Dermis blood vessel endothelial cell (primary cell): ENCODE data around the gene DOK6. TPM values are rescaled to one million over a fixed set of nuclear protein-coding genes. Genes with fewer than 3 reads are reported as not detected.
A peak's percentile ranks its signal among the peaks of the same experiment; 100 is the strongest.
"Not testable (repeated sequence)": the region's sequence is repeated elsewhere in the genome, so short reads cannot be mapped to it uniquely, and the experiment has no call there.

Experiments used
- DNase-seq: peaks from one replicate; pipeline ENCODE4 v3.0.0; 2010
- total RNA-seq: library from RNA; depleted of rRNA; stranded (reverse); fragments of >200 nt; gene quantifications from 2 replicates; pipeline ENCODE4 v1.2.3, GENCODE V29; 2014

Gene DOK6
- under 0.01 and 1.0 TPM in 2 replicates for total RNA-seq

GRCh38 chr18:69400253-69400975, at the start of gene DOK6:
Gene DOK6, plus strand, starts transcription at chr18:69400888.
- DNase-seq: peak; percentile 40

- no peak for DNase-seq
Measured at GRCh38 chr18:69353023-69353422, 47.7 kb upstream of the DOK6 start.

- no peak for DNase-seq
Measured at GRCh38 chr18:69357590-69357989, 43.1 kb upstream of the DOK6 start.

GRCh38 chr18:69358212-69358895, 42.3 kb upstream of the DOK6 start:
- DNase-seq: no peak

GRCh38 chr18:69359768-69360167, 40.9 kb upstream of the DOK6 start:
- not testable (repeated sequence) for DNase-seq

GRCh38 chr18:69364930-69365329, 35.8 kb upstream of the DOK6 start:
- DNase-seq: no peak

GRCh38 chr18:69365658-69366057, 35.0 kb upstream of the DOK6 start:
- no peak for DNase-seq

GRCh38 chr18:69367104-69367503, 33.6 kb upstream of the DOK6 start:
- DNase-seq: no peak

- DNase-seq: no peak
Measured at GRCh38 chr18:69371729-69372128, 29.0 kb upstream of the DOK6 start.

GRCh38 chr18:69380324-69380723, 20.4 kb upstream of the DOK6 start:
- DNase-seq: no peak

GRCh38 chr18:69383186-69383585, 17.5 kb upstream of the DOK6 start:
- no peak for DNase-seq

- DNase-seq: no peak
Measured at GRCh38 chr18:69387186-69387585, 13.5 kb upstream of the DOK6 start.

GRCh38 chr18:69388222-69388621, 12.5 kb upstream of the DOK6 start:
- DNase-seq: no peak

GRCh38 chr18:69397096-69397495, 3.6 kb upstream of the DOK6 start:
- DNase-seq: no peak

- DNase-seq: no peak
Measured at GRCh38 chr18:69399253-69399652, 1.4 kb upstream of the DOK6 start.

- DNase-seq: peak; percentile 10
Measured at GRCh38 chr18:69400976-69401225, 213 bp downstream of the DOK6 start.

GRCh38 chr18:69401226-69401971, 711 bp downstream of the DOK6 start:
- peak; percentile 2 for DNase-seq

- DNase-seq: no peak
Measured at GRCh38 chr18:69401972-69402532, 1.4 kb downstream of the DOK6 start.

- DNase-seq: no peak
Measured at GRCh38 chr18:69402533-69402989, 1.9 kb downstream of the DOK6 start.

- no peak for DNase-seq
Measured at GRCh38 chr18:69408522-69408921, 7.8 kb downstream of the DOK6 start.

GRCh38 chr18:69411199-69411598, 10.5 kb downstream of the DOK6 start:
- DNase-seq: no peak

GRCh38 chr18:69414184-69414583, 13.5 kb downstream of the DOK6 start:
- no peak for DNase-seq

- DNase-seq: no peak
Measured at GRCh38 chr18:69432847-69433246, 32.2 kb downstream of the DOK6 start.

- no peak for DNase-seq
Measured at GRCh38 chr18:69435000-69435399, 34.3 kb downstream of the DOK6 start.
